Measurements from ENCODE around the gene GAK.

The GAK gene

DNA sequence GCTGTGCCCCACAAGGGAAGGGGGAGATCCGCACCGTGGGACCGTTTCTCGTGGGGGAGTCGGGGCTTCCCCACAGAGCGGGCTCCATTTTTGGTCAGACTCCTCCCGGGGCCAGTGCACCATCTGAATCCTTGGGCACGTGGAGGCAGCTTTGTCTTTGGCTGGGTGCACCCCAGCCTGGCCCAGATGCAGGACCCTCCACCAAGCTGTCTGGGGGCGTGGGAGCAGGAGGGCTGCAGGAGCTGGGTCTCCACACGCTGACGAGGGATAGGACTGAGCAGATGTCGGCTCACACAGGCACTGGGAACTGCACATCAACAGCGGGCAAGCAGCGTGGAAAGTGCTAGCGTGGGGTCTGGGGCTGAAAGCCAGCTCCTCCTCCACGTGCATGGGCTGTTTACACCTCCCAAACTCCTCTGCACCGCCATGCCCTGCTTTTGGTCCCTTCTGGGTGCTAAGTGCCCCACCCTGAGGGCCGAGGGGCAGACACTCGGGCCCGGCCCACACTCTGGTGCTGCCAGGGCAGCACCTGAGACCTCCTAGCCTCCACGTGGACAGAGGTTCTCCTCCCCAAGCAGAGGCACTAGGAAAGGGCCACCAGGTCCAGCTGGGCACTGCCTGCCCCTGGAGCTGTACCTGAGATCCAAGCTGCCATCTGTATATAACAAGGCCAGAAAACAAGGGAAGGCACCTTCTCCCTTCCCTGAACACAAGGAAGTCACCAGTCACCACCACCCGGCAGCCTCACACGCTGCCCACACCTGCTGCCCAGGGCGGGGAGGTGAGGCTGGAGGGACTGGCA is 27.4 kb upstream of the GAK start:
- H3K27ac Mint-ChIP-seq = no peak overlapping the region
- no peaks in the 10 kb centered on the region for H3K9me3 Mint-ChIP-seq
- no peaks in the 10 kb centered on the region for H3K27me3 Mint-ChIP-seq (ENCODE audit: low read depth)
- no peaks in the 10 kb centered on the region for H3K36me3 Mint-ChIP-seq (ENCODE audit: low read depth)
- H3K4me1 Mint-ChIP-seq (ENCODE audit: low read depth) = no peaks in the 10 kb centered on the region
- no peak overlapping the region for H3K4me3 Mint-ChIP-seq
- no peak for DNase-seq (ENCODE audit: low spot score)

GRCh38 chr4:958696-959337 is 26.7 kb upstream of the GAK start:
- no peak for DNase-seq (ENCODE audit: low spot score)
- no peaks in the 10 kb centered on the region for H3K4me1 Mint-ChIP-seq (ENCODE audit: low read depth)
- H3K36me3 Mint-ChIP-seq (ENCODE audit: low read depth) = no peaks in the 10 kb centered on the region
- no peak overlapping the region for H3K4me3 Mint-ChIP-seq
- H3K27ac Mint-ChIP-seq = no peak overlapping the region
- no peaks in the 10 kb centered on the region for H3K9me3 Mint-ChIP-seq
- no peaks in the 10 kb centered on the region for H3K27me3 Mint-ChIP-seq (ENCODE audit: low read depth)

DNA sequence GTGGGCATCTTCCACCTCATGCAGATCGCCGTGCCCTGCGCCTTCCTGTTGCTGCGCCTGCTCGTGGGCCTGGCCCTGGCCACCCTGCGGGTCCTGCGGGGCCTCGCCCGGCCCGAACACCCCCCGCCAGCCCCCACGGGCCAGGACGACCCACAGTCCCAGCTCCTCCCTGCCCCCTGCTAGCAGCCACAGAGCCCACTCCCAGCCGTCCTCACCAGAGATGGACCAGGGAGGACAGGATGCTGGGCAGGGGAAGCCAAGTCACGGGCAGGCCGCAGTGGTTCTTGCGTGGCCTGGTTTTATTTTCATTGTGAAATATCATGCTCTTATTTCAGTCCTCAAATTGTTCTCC is 26.2 kb upstream of the GAK start:
- H3K4me1 Mint-ChIP-seq (ENCODE audit: low read depth) = no peaks in the 10 kb centered on the region
- no peak overlapping the region for H3K4me3 Mint-ChIP-seq
- no peaks in the 10 kb centered on the region for H3K9me3 Mint-ChIP-seq
- H3K27ac Mint-ChIP-seq = no peak overlapping the region
- no peaks in the 10 kb centered on the region for H3K36me3 Mint-ChIP-seq (ENCODE audit: low read depth)
- H3K27me3 Mint-ChIP-seq (ENCODE audit: low read depth) = no peaks in the 10 kb centered on the region
- no peak for DNase-seq (ENCODE audit: low spot score)

- H3K36me3 Mint-ChIP-seq (ENCODE audit: low read depth) = no peaks in the 10 kb centered on the region
- H3K27ac Mint-ChIP-seq = no peak overlapping the region
- H3K27me3 Mint-ChIP-seq (ENCODE audit: low read depth) = no peaks in the 10 kb centered on the region
- H3K9me3 Mint-ChIP-seq = no peaks in the 10 kb centered on the region
- no peaks in the 10 kb centered on the region for H3K4me1 Mint-ChIP-seq (ENCODE audit: low read depth)
- no peak for DNase-seq (ENCODE audit: low spot score)
- H3K4me3 Mint-ChIP-seq = no peak overlapping the region
Observed at GRCh38 chr4:957581-958313, 25.6 kb upstream of the GAK start.

GRCh38 chr4:957231-957580 is 25.1 kb upstream of the GAK start:
- no peak overlapping the region for H3K4me3 Mint-ChIP-seq
- no peaks in the 10 kb centered on the region for H3K9me3 Mint-ChIP-seq
- no peaks in the 10 kb centered on the region for H3K36me3 Mint-ChIP-seq (ENCODE audit: low read depth)
- H3K4me1 Mint-ChIP-seq (ENCODE audit: low read depth) = no peaks in the 10 kb centered on the region
- no peak for DNase-seq (ENCODE audit: low spot score)
- no peaks in the 10 kb centered on the region for H3K27me3 Mint-ChIP-seq (ENCODE audit: low read depth)
- no peak overlapping the region for H3K27ac Mint-ChIP-seq

DNA sequence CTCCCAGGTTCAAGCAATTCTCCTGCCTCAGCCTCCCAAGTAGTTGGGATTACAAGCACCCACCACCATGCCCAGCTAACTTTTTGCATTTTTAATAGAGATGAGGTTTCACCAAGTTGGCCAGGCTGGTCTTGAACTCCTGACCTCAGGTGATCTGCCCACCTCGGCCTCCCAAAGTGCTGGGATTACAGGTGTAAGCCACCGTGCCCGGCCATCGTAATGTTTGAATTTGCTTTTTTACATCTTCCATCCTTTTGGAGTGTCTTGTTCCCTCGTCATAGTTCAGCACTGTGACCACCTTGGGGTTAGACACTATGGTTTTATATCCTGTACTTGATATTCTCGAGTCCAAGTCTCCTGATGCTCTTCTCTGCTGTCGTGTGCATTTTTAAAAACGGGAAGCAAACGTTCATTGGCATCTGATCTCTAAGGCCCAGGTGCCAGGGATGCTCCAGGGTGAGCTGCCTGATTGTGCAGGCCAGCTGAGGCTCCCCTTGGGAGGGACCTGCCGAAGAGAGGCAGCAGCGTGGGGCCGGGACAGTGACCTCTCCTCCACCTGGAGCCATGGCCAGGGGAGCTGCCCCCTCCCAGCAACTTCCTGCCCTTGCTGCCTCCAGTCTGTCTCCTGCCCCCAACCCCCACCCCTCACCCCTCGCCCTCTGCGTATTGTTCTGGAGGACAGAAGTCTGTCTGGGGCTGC is 24.6 kb upstream of the GAK start:
- Mint-ChIP-seq H3K4me3 (no peak overlapping the region), H3K27me3 (ENCODE audit: low read depth) (no peaks in the 10 kb centered on the region), H3K9me3 (no peaks in the 10 kb centered on the region), H3K36me3 (ENCODE audit: low read depth) (no peaks in the 10 kb centered on the region), H3K4me1 (ENCODE audit: low read depth) (no peaks in the 10 kb centered on the region), H3K27ac (no peak overlapping the region)
- no peak for DNase-seq (ENCODE audit: low spot score)

GRCh38 chr4:955931-956381 is 23.8 kb upstream of the GAK start:
- DNase-seq (ENCODE audit: low spot score) = no peak
- H3K9me3 Mint-ChIP-seq = no peaks in the 10 kb centered on the region
- H3K36me3 Mint-ChIP-seq (ENCODE audit: low read depth) = no peaks in the 10 kb centered on the region
- no peak overlapping the region for H3K27ac Mint-ChIP-seq
- no peaks in the 10 kb centered on the region for H3K4me1 Mint-ChIP-seq (ENCODE audit: low read depth)
- H3K27me3 Mint-ChIP-seq (ENCODE audit: low read depth) = no peaks in the 10 kb centered on the region
- no peak overlapping the region for H3K4me3 Mint-ChIP-seq

GRCh38 chr4:955161-955921 is 23.2 kb upstream of the GAK start:
- no peaks in the 10 kb centered on the region for H3K27me3 Mint-ChIP-seq (ENCODE audit: low read depth)
- no peak for DNase-seq (ENCODE audit: low spot score)
- H3K9me3 Mint-ChIP-seq = no peaks in the 10 kb centered on the region
- H3K4me1 Mint-ChIP-seq (ENCODE audit: low read depth) = no peaks in the 10 kb centered on the region
- no peaks in the 10 kb centered on the region for H3K36me3 Mint-ChIP-seq (ENCODE audit: low read depth)
- H3K4me3 Mint-ChIP-seq = no peak overlapping the region
- H3K27ac Mint-ChIP-seq = no peak overlapping the region

DNA sequence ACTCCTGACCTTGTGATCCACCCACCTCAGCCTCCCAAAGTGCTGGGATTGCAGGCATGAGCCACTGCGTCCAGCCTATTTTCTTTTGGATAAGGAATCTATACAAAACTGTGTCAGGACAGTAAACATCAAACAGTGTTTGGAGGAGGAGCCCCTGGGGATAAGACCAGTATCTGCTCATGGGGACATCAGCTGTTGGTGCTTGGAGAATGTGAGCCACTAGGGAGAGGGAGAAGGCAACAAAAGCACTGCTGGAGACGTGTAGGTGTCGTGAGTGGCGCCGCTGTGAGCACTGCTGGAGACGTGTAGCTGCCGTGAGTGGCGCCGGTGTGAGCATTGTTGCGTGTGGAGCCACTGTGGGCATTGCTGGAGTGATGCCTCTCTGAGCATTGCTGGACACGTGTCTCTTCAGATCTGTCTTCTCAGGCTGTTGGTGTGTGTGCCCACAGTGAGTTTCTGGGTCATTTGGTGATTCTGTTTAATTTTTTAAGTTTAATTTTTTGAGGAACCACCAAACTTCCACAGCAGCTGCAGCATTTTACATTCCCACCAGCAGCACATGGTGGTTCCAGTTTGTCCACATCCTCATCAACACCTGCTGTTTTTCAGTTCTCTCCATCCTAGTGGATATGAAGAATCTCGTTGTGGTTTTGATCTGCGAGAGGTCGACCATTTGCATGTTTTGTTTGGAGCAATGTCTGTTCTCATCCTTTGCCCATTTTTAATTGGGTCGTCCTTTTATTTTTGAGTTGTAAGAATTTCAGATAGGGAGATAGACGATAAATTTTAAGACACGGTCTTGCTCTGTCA is 22.3 kb upstream of the GAK start:
- Mint-ChIP-seq H3K9me3 (no peaks in the 10 kb centered on the region), H3K4me1 (ENCODE audit: low read depth) (no peaks in the 10 kb centered on the region), H3K36me3 (ENCODE audit: low read depth) (no peaks in the 10 kb centered on the region), H3K27me3 (ENCODE audit: low read depth) (no peaks in the 10 kb centered on the region), H3K27ac (no peak overlapping the region), H3K4me3 (no peak overlapping the region)
- no peak for DNase-seq (ENCODE audit: low spot score)

- Mint-ChIP-seq H3K27ac (no peak overlapping the region), H3K36me3 (ENCODE audit: low read depth) (no peaks in the 10 kb centered on the region), H3K4me3 (no peak overlapping the region), H3K4me1 (ENCODE audit: low read depth) (no peaks in the 10 kb centered on the region), H3K9me3 (no peaks in the 10 kb centered on the region), H3K27me3 (ENCODE audit: low read depth) (no peaks in the 10 kb centered on the region)
- no peak for DNase-seq (ENCODE audit: low spot score)
Observed at GRCh38 chr4:953574-953915, 21.4 kb upstream of the GAK start.

- no peaks in the 10 kb centered on the region for H3K27me3 Mint-ChIP-seq (ENCODE audit: low read depth)
- no peaks in the 10 kb centered on the region for H3K9me3 Mint-ChIP-seq
- H3K36me3 Mint-ChIP-seq (ENCODE audit: low read depth) = no peaks in the 10 kb centered on the region
- no peak overlapping the region for H3K4me3 Mint-ChIP-seq
- no peaks in the 10 kb centered on the region for H3K4me1 Mint-ChIP-seq (ENCODE audit: low read depth)
- no peak overlapping the region for H3K27ac Mint-ChIP-seq
- DNase-seq (ENCODE audit: low spot score) = no peak
Observed at GRCh38 chr4:952881-953573, 20.9 kb upstream of the GAK start.

GRCh38 chr4:951594-952468 is 19.7 kb upstream of the GAK start:
- H3K4me3 Mint-ChIP-seq = no peak overlapping the region
- no peak overlapping the region for H3K27ac Mint-ChIP-seq
- no peaks in the 10 kb centered on the region for H3K9me3 Mint-ChIP-seq
- no peaks in the 10 kb centered on the region for H3K36me3 Mint-ChIP-seq (ENCODE audit: low read depth)
- H3K27me3 Mint-ChIP-seq (ENCODE audit: low read depth) = no peaks in the 10 kb centered on the region
- H3K4me1 Mint-ChIP-seq (ENCODE audit: low read depth) = no peaks in the 10 kb centered on the region
- no peak for DNase-seq (ENCODE audit: low spot score)
